SK-N-SH treated with all-trans-retinoic acid at 6 μM for 48 hours (cell line): ENCODE data around the gene PLPP7.

Experiments used
- ATAC-seq: fragments of 200-7000 bp; cut with Tn5 transposase; 3 replicates; pipeline ENCODE4 v1.9.1; 2020; ENCODE audit warnings: mild to moderate bottlenecking, moderate library complexity
- ARNTL ChIP-seq: fragments of 450-650 bp; formaldehyde crosslinking; IDR thresholded peaks from 2 replicates; pipeline ENCODE4 v1.5.0; 2020; ENCODE audit warnings: low read depth, mild to moderate bottlenecking, moderate library complexity, borderline replicate concordance
- BACH2 ChIP-seq: fragments of 250-450 bp; sonication (Bioruptor Pico); IDR thresholded peaks from 2 replicates; pipeline ENCODE4 v1.9.0; 2021; ENCODE audit warnings: mild to moderate bottlenecking, borderline replicate concordance
- CREB5 ChIP-seq: fragments of 250-450 bp; sonication (Bioruptor Pico); IDR thresholded peaks from 2 replicates; pipeline ENCODE4 v1.5.1; 2020; ENCODE audit warnings: low read depth, mild to moderate bottlenecking, moderate library complexity
- CSRNP3 ChIP-seq: fragments of 250-450 bp; sonication (Bioruptor Pico); IDR thresholded peaks from 2 replicates; pipeline ENCODE4 v1.5.1; 2021; ENCODE audit warnings: mild to moderate bottlenecking, moderate library complexity
- ESRRG ChIP-seq: fragments of 250-450 bp; sonication (Bioruptor Pico); IDR thresholded peaks from 2 replicates; pipeline ENCODE4 v1.6.1; 2021; ENCODE audit warnings: mild to moderate bottlenecking
- GLIS3 ChIP-seq: fragments of 250-450 bp; sonication (Bioruptor Pico); IDR thresholded peaks from 2 replicates; pipeline ENCODE4 v1.5.0; 2020; ENCODE audit warnings: mild to moderate bottlenecking, moderate library complexity
- ISL1 ChIP-seq: fragments of 250-450 bp; sonication (Bioruptor Pico); IDR thresholded peaks from 2 replicates; pipeline ENCODE4 v2.1.2; 2022; ENCODE audit warnings: mild to moderate bottlenecking, moderate library complexity
- OSR1 ChIP-seq: fragments of 250-450 bp; sonication (Bioruptor Pico); IDR thresholded peaks from 2 replicates; pipeline ENCODE4 v1.8.0; 2022; ENCODE audit warnings: moderate library complexity, mild to moderate bottlenecking, inconsistent platforms
- PPARA ChIP-seq: fragments of 250-450 bp; sonication (Bioruptor Pico); IDR thresholded peaks from 2 replicates; pipeline ENCODE4 v1.5.0; 2020; ENCODE audit warnings: mild to moderate bottlenecking, borderline replicate concordance
- RARB ChIP-seq: fragments of 250-450 bp; sonication (Bioruptor Pico); IDR thresholded peaks from 2 replicates; pipeline ENCODE4 v1.8.0; 2021; ENCODE audit warnings: mild to moderate bottlenecking, moderate library complexity
- SNAI2 ChIP-seq: fragments of 250-450 bp; sonication (Bioruptor Pico); IDR thresholded peaks from 2 replicates; pipeline ENCODE4 v1.5.0; 2020; ENCODE audit warnings: mild to moderate bottlenecking, moderate library complexity
- TCF4 ChIP-seq: fragments of 250-450 bp; sonication (Bioruptor Pico); IDR thresholded peaks from 2 replicates; pipeline ENCODE4 v1.8.0; 2021; ENCODE audit warnings: mild to moderate bottlenecking, moderate library complexity, borderline replicate concordance
- TOX ChIP-seq: fragments of 250-450 bp; sonication (Bioruptor Pico); IDR thresholded peaks from 2 replicates; pipeline ENCODE4 v1.8.0; 2021; ENCODE audit warnings: mild to moderate bottlenecking, moderate library complexity, borderline replicate concordance
- ZC3H10 ChIP-seq: fragments of 250-450 bp; sonication (Bioruptor Pico); IDR thresholded peaks from 2 replicates; pipeline ENCODE4 v1.5.1; 2021; ENCODE audit warnings: mild to moderate bottlenecking, moderate library complexity
- ZFP3 ChIP-seq: fragments of 250-450 bp; sonication (Bioruptor Pico); IDR thresholded peaks from 2 replicates; pipeline ENCODE4 v1.5.0; 2020; ENCODE audit warnings: mild to moderate bottlenecking, moderate library complexity
- ZFP30 ChIP-seq: fragments of 450-650 bp; formaldehyde crosslinking; IDR thresholded peaks from 2 replicates; pipeline ENCODE4 v1.5.0; 2022; ENCODE audit warnings: mild to moderate bottlenecking, moderate library complexity
- ZNF70 ChIP-seq: fragments of 450-650 bp; formaldehyde crosslinking; IDR thresholded peaks from 2 replicates; pipeline ENCODE4 v1.5.0; 2020; ENCODE audit warnings: mild to moderate bottlenecking, moderate library complexity
- ZNF8 ChIP-seq: fragments of 450-650 bp; formaldehyde crosslinking; IDR thresholded peaks from 2 replicates; pipeline ENCODE4 v1.5.0; 2020; ENCODE audit warnings: mild to moderate bottlenecking, moderate library complexity
- TF ChIP-seq, protein P1 (sequence below): fragments of 250-450 bp; sonication (Bioruptor Pico); IDR thresholded peaks from 2 replicates; pipeline ENCODE4 v1.5.0; 2020; ENCODE audit warnings: mild to moderate bottlenecking, moderate library complexity
- TF ChIP-seq, protein P2 (sequence below): fragments of 250-450 bp; sonication (Bioruptor Pico); IDR thresholded peaks from 2 replicates; pipeline ENCODE4 v1.8.0; 2021; ENCODE audit warnings: low read depth, mild to moderate bottlenecking, moderate library complexity, borderline replicate concordance

The PLPP7 gene

DNA sequence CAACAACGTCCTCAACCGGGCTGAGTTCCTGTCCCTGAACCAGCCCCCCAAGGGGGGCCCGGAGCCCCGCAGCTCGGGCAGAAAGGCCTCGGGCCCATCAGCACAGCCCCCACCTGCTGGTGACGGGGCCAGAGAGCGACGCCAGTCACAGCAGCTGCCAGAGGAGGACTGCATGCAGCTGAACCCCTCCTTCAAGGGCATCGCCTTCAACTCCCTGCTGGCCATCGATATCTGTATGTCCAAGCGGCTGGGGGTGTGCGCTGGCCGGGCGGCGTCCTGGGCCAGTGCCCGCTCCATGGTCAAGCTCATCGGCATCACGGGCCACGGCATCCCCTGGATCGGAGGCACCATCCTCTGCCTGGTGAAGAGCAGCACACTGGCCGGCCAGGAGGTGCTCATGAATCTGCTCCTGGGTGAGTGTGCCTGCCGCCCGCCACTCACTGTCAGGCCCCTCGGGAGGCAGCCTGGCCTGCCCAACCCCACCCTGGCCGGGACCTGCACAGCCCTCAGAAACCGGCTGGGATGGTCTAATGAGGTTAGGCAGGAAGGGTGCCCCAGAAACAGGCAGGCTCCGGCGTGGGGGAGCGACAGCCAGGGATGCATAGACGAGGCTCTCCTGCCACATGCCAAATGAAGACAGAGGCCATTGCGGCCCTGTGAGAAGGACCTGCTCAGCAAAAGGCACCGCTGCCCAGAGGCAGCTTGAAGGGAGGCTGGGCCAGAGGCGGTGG lies 678 bp downstream of the PLPP7 start:
- peak; percentile 63 for ATAC-seq

GRCh38 chr9:131290767-131291370 lies 1.3 kb downstream of the PLPP7 start:
- TF ChIP-seq ZFP3 (no peak), PPARA (CRISPR knock-in tag) (no peak), TOX (CRISPR knock-in tag) (no peak), ZFP30 (CRISPR knock-in tag) (no peak), BACH2 (no peak), TCF4 (CRISPR knock-in tag) (no peak), RARB (CRISPR knock-in tag) (no peak), ESRRG (no peak), CSRNP3 (CRISPR knock-in tag) (no peak), ARNTL (CRISPR knock-in tag) (no peak), CREB5 (no peak), GLIS3 (CRISPR knock-in tag) (no peak), ZNF8 (CRISPR knock-in tag) (no peak), SNAI2 (CRISPR knock-in tag) (no peak), OSR1 (CRISPR knock-in tag) (no peak), ZNF70 (CRISPR knock-in tag) (no peak)
- TF ChIP-seq, protein P1, sequence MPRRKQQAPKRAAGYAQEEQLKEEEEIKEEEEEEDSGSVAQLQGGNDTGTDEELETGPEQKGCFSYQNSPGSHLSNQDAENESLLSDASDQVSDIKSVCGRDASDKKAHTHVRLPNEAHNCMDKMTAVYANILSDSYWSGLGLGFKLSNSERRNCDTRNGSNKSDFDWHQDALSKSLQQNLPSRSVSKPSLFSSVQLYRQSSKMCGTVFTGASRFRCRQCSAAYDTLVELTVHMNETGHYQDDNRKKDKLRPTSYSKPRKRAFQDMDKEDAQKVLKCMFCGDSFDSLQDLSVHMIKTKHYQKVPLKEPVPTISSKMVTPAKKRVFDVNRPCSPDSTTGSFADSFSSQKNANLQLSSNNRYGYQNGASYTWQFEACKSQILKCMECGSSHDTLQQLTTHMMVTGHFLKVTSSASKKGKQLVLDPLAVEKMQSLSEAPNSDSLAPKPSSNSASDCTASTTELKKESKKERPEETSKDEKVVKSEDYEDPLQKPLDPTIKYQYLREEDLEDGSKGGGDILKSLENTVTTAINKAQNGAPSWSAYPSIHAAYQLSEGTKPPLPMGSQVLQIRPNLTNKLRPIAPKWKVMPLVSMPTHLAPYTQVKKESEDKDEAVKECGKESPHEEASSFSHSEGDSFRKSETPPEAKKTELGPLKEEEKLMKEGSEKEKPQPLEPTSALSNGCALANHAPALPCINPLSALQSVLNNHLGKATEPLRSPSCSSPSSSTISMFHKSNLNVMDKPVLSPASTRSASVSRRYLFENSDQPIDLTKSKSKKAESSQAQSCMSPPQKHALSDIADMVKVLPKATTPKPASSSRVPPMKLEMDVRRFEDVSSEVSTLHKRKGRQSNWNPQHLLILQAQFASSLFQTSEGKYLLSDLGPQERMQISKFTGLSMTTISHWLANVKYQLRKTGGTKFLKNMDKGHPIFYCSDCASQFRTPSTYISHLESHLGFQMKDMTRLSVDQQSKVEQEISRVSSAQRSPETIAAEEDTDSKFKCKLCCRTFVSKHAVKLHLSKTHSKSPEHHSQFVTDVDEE (CRISPR knock-in tag): no peak
- TF ChIP-seq, protein P2, sequence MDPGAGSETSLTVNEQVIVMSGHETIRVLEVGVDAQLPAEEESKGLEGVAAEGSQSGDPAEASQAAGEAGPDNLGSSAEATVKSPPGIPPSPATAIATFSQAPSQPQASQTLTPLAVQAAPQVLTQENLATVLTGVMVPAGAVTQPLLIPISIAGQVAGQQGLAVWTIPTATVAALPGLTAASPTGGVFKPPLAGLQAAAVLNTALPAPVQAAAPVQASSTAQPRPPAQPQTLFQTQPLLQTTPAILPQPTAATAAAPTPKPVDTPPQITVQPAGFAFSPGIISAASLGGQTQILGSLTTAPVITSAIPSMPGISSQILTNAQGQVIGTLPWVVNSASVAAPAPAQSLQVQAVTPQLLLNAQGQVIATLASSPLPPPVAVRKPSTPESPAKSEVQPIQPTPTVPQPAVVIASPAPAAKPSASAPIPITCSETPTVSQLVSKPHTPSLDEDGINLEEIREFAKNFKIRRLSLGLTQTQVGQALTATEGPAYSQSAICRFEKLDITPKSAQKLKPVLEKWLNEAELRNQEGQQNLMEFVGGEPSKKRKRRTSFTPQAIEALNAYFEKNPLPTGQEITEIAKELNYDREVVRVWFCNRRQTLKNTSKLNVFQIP: no peak
- no peak for ATAC-seq

More for the DNA sequence above, 678 bp downstream of the PLPP7 start:
- TF ChIP-seq ZC3H10 (CRISPR knock-in tag) (no peak), ISL1 (CRISPR knock-in tag) (no peak), PPARA (CRISPR knock-in tag) (no peak), ZNF70 (CRISPR knock-in tag) (no peak), TOX (CRISPR knock-in tag) (no peak), ZFP30 (CRISPR knock-in tag) (no peak), RARB (CRISPR knock-in tag) (no peak), OSR1 (CRISPR knock-in tag) (no peak)

DNA sequence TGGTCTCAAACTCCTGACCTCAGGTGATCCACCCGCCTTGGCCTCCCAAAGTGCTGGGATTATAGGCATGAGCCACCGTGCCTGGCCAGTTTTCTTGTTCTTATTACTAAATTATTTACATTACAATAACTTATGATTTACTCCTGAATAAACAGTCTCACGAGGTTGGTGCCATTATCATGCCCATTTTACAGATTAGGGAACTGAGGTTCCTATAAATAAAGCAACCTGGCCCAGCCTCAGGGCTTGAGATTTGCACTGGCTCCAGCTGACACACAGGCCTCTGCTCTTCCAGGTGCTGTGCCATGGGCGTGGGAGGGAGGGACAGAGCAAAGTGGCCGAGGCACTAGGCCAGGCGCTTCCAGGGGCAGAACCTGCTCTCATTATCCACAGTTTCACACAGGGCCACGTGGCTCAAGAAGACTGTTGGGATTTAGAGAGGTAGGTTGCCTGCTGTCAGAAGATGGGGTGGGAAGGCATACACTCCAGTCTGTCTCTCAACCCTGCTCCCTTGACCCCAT lies 2.3 kb downstream of the PLPP7 start:
- no peak for ATAC-seq
- TF ChIP-seq OSR1 (CRISPR knock-in tag): no peak

- no peak for ATAC-seq
- TF ChIP-seq SNAI2 (CRISPR knock-in tag): no peak
- no peak for TF ChIP-seq ISL1 (CRISPR knock-in tag)
- TF ChIP-seq ZNF70 (CRISPR knock-in tag): no peak
- TF ChIP-seq ZFP30 (CRISPR knock-in tag): no peak
These were observed 3.4 kb downstream of the PLPP7 start for GRCh38 chr9:131292937-131293336.
